OCI-LY3 (cell line): ENCODE data around the gene NPC1.

Source experiments
- EZH2phosphoT487 ChIP-seq: fragments of 200-600 bp; shearing (Covaris generic); IDR thresholded peaks from 2 replicates; pipeline ENCODE4 v1.6.1; 2018; ENCODE audit warnings: antibody characterized with exemption, mixed run types, low read depth
- TF ChIP-seq, protein P1 (sequence below): fragments of 200-600, 300-600 bp; sonication (generic); IDR thresholded peaks from 2 replicates; pipeline ENCODE4 v1.5.1; 2014; ENCODE audit warnings: antibody characterized with exemption, low read length, low read depth

DNA sequence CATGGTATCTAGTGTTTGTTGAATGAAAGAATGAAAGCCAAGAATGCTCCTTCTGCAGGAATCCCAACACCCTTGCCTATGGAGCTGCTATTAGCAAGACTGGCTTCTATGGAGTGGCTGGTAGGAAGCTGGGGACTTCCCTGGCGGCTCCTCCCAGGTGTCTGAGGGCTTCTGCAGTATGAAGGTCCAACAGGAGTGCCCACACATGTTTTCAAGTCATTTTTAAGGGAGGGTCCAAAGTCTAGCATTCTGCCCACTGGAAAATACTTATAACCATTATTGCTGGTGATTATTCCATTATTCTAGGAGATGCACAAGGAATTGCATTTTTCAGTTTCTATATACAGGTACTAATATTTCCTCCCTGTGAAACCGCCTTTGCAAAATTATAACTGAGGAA, 21.9 kb upstream of the NPC1 start:
- TF ChIP-seq, protein P1, sequence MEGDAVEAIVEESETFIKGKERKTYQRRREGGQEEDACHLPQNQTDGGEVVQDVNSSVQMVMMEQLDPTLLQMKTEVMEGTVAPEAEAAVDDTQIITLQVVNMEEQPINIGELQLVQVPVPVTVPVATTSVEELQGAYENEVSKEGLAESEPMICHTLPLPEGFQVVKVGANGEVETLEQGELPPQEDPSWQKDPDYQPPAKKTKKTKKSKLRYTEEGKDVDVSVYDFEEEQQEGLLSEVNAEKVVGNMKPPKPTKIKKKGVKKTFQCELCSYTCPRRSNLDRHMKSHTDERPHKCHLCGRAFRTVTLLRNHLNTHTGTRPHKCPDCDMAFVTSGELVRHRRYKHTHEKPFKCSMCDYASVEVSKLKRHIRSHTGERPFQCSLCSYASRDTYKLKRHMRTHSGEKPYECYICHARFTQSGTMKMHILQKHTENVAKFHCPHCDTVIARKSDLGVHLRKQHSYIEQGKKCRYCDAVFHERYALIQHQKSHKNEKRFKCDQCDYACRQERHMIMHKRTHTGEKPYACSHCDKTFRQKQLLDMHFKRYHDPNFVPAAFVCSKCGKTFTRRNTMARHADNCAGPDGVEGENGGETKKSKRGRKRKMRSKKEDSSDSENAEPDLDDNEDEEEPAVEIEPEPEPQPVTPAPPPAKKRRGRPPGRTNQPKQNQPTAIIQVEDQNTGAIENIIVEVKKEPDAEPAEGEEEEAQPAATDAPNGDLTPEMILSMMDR = no peak
- TF ChIP-seq EZH2phosphoT487 = no peak
